Neuronal stem cell (in vitro differentiated cells): ENCODE results near the gene GJA9.
A peak's percentile ranks its signal among the peaks of the same experiment; 100 is the strongest.

ENCODE experiments used
- DNase-seq: peaks from one replicate; pipeline ENCODE4 v3.0.0-alpha.2; 2013; ENCODE audit warnings: low spot score
- H2AFZ ChIP-seq: one replicate; pipeline ENCODE4 v1.6.1; 2013; ENCODE audit warnings: mild to moderate bottlenecking, low read length, inconsistent platforms
- H2AK5ac ChIP-seq: 2 replicates; pipeline ENCODE4 v1.6.1; 2013; ENCODE audit warnings: low read depth, mild to moderate bottlenecking, inconsistent platforms, low read length, moderate library complexity, mixed read lengths
- H2BK120ac ChIP-seq: 2 replicates; pipeline ENCODE4 v1.6.1; 2013; ENCODE audit warnings: low read depth, mild to moderate bottlenecking, inconsistent platforms, low read length, moderate library complexity, mixed read lengths
- H2BK12ac ChIP-seq: one replicate; pipeline ENCODE4 v1.6.1; 2013; ENCODE audit warnings: low read length, inconsistent platforms
- H2BK15ac ChIP-seq: 2 replicates; pipeline ENCODE4 v1.6.1; 2013; ENCODE audit warnings: mild to moderate bottlenecking, low read length, inconsistent platforms, mixed read lengths
- H2BK5ac ChIP-seq: one replicate; pipeline ENCODE4 v1.6.1; 2013; ENCODE audit warnings: inconsistent platforms, mild to moderate bottlenecking, low read length, moderate library complexity
- H3K14ac ChIP-seq: one replicate; pipeline ENCODE4 v1.6.1; 2013; ENCODE audit warnings: low read length, inconsistent platforms
- H3K18ac ChIP-seq: 2 replicates; pipeline ENCODE4 v1.6.1; 2013; ENCODE audit warnings: low read length, inconsistent platforms
- H3K23ac ChIP-seq: 2 replicates; pipeline ENCODE4 v1.6.1; 2013; ENCODE audit warnings: low read depth, mild to moderate bottlenecking, mixed read lengths, low read length, inconsistent platforms; ENCODE audit not compliant: poor library complexity
- H3K27ac ChIP-seq: replicated peaks from 3 replicates; pipeline ENCODE4 v1.5.1; 2013; ENCODE audit warnings: low read length, inconsistent platforms
- H3K27me3 ChIP-seq, 3 experiments: 2 replicates each; pipeline ENCODE4 v1.6.1; 2013; ENCODE audit warnings: low read length in 3 of 3, mild to moderate bottlenecking in 2 of 3, inconsistent platforms in 1 of 3, low read depth in 1 of 3, mixed read lengths in 1 of 3, moderate library complexity in 1 of 3; ENCODE audit not compliant: control insufficient read depth in 3 of 3, insufficient read depth in 3 of 3
- H3K36me3 ChIP-seq, 2 donors: replicated peaks in 1 of 2; 2 replicates each; pipeline ENCODE4 v1.6.1; 2013; ENCODE audit warnings: low read length in 2 of 2; ENCODE audit not compliant: control insufficient read depth in 2 of 2, insufficient read depth in 2 of 2
- H3K4ac ChIP-seq: 2 replicates; pipeline ENCODE4 v1.6.1; 2013; ENCODE audit warnings: inconsistent platforms, mild to moderate bottlenecking, low read length, moderate library complexity
- H3K4me1 ChIP-seq, 2 donors: 1 replicate in 1 of 2; 2 replicates in 1 of 2; pipeline ENCODE4 v1.6.1; 2013; ENCODE audit warnings: low read length in 2 of 2, low read depth in 1 of 2; ENCODE audit not compliant: control insufficient read depth in 2 of 2, insufficient read depth in 1 of 2
- H3K4me2 ChIP-seq: one replicate; pipeline ENCODE4 v1.6.1; 2013; ENCODE audit warnings: mild to moderate bottlenecking, low read length, inconsistent platforms; ENCODE audit not compliant: insufficient read depth, poor library complexity, severe bottlenecking
- H3K4me3 ChIP-seq, 2 donors: 2 replicates each; pipeline ENCODE4 v1.5.1; 2013; ENCODE audit warnings: low read length in 2 of 2, mild to moderate bottlenecking in 2 of 2, inconsistent platforms in 1 of 2, moderate library complexity in 1 of 2
- H3K79me1 ChIP-seq: one replicate; pipeline ENCODE4 v1.6.1; 2013; ENCODE audit warnings: low read depth, mild to moderate bottlenecking, inconsistent platforms, low read length, moderate library complexity
- H3K9ac ChIP-seq: one replicate; pipeline ENCODE4 v1.6.1; 2013; ENCODE audit warnings: mild to moderate bottlenecking, low read depth, low read length, inconsistent platforms; ENCODE audit not compliant: poor library complexity
- H3K9me3 ChIP-seq, 2 donors: replicated peaks in 1 of 2; 2 replicates each; pipeline versions ENCODE3 to v1.6.1; 2013; ENCODE audit warnings: low read length in 2 of 2, mild to moderate bottlenecking in 2 of 2, inconsistent platforms in 1 of 2, low read depth in 1 of 2, mixed read lengths in 1 of 2, moderate library complexity in 1 of 2; ENCODE audit not compliant: control insufficient read depth in 2 of 2, insufficient read depth in 1 of 2
- H4K8ac ChIP-seq: one replicate; pipeline ENCODE4 v1.6.1; 2013; ENCODE audit warnings: low read depth, mild to moderate bottlenecking, inconsistent platforms, low read length, moderate library complexity
- H4K91ac ChIP-seq: one replicate; pipeline ENCODE4 v1.6.1; 2013; ENCODE audit warnings: low read length, low read depth, mild to moderate bottlenecking, inconsistent platforms; ENCODE audit not compliant: poor library complexity
- WGBS, 2 donors: extraction: QIAGEN DNeasy Blood & Tissue Kit; methylation state at CpG; one replicate each; pipeline ENCODE4 v1.1.7; 2013; ENCODE audit warnings: missing lambda C conversion rate in 2 of 2, mixed read lengths in 1 of 2; ENCODE audit not compliant: insufficient read length in 2 of 2, insufficient replicate concordance in 1 of 2; ENCODE audit errors: extremely low coverage in 2 of 2; 5-methylcytosine and 5-hydroxymethylcytosine counted together

GJA9 gene

DNA sequence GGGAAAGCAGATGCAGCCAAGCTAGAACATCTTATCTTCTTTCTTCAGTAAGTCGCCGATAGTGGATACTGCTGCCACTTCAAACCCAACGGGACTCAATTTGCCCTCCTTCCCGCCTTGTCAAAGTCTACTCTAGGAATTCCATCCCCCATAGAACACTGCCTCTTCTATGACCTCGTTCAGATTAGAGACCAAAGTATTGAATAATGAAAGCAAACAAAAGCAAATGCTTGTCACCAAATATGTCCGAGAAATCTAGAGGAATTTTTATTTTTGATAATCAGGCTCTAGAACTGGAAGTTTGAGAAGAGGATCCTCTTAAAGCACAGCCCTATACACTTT lies 21.0 kb downstream of the GJA9 start:
- Histone ChIP-seq H3K27ac (no peak overlapping the region), H3K4me1 (peaks cover 3 to 5% of the 10 kb centered on the region in 2 donors)
- no peak for DNase-seq

DNA sequence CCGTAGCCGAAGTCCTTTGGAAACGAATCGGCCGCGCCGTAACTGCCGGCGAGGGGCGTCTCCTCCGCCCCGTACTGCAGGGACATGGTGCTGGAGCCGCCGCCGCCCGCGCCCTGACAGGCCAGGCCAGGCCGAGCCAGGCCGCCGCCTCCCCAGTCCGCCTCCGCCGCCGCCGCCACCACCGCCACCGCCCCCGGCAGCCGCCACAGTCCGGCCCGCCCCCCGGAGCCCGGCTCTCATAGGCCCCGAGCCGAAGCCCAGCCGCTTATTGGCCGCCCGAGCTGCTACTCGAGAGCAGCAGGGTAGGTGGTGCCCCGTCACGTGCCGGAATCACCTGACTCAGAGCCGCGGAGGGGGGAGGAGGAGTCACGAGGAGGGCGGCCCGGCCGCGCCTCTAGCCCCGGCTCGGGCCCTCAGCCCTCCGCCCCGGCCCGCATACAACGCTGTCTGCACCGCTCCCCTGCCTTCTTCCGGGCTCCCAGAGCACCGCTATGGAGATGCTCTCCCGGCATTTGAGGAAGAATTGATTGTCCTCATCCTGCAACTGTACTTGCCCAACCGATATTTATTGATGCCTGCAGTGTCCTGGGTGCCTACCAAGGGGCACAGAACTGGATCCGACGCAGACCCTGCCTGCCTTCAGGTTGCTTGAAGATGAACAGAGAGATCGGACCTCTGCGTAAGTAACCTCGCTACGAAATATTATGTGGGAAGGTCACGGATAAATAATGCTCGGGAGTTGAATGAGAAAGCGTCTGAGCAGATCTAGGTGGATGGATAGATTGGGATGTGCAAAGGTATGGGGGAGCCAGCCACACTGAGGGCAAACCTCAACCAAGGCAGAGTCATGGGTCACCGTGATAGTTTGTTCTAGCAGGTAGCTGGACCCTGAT lies 21.6 kb downstream of the GJA9 start, which contains the start of gene RRAGC:
Gene RRAGC, minus strand, starts transcription at position 212 of the 893 bp plus-strand sequence. Its CDS starts 126 bp downstream, at position 86.
- H3K18ac ChIP-seq, result peak within 1 kb of the TSS; percentile 88
- H3K4ac ChIP-seq, result no peak within 1 kb of the TSS
- H3K9me3 ChIP-seq, result no peaks in the 10 kb centered on the region
- WGBS, 2 donors, result no CpG with 5 or more reads among the region's 70 CpGs
- peaks cover 3 to 5% of the 10 kb centered on the region in 2 donors for H3K4me1 ChIP-seq
- no peak within 1 kb of the TSS for H2BK120ac ChIP-seq
- H4K91ac ChIP-seq, result no peak within 1 kb of the TSS
- peak within 1 kb of the TSS; percentile 93 for H3K9ac ChIP-seq
- H3K79me1 ChIP-seq, result peaks cover 5% of the 10 kb centered on the region
- H2AK5ac ChIP-seq, result no peak within 1 kb of the TSS
- no peaks in the 10 kb centered on the region for H3K27me3 ChIP-seq
- H3K23ac ChIP-seq, result peak within 1 kb of the TSS; percentile 92
- H2BK12ac ChIP-seq, result no peak within 1 kb of the TSS
- H2AFZ ChIP-seq, result peak within 1 kb of the TSS; percentile 94
- H3K4me3 ChIP-seq, result peak within 1 kb of the TSS; percentile 96 to 97
- H4K8ac ChIP-seq, result no peak within 1 kb of the TSS
- H3K14ac ChIP-seq, result no peak within 1 kb of the TSS
- peak; percentile 97 for DNase-seq
- no peak within 1 kb of the TSS for H2BK15ac ChIP-seq
- H3K36me3 ChIP-seq, result peaks cover 9 to 57% of the 10 kb centered on the region in 2 donors
- H3K4me2 ChIP-seq, result peak within 1 kb of the TSS; percentile 72
- no peak within 1 kb of the TSS for H2BK5ac ChIP-seq
- H3K27ac ChIP-seq, result no peak within 1 kb of the TSS

More for the DNA sequence above, 21.0 kb downstream of the GJA9 start:
- H3K4me3 ChIP-seq, result peak overlapping the region; percentile 87 to 96
- no peak overlapping the region for H2BK15ac ChIP-seq
- no peak overlapping the region for H3K4ac ChIP-seq
- H3K4me2 ChIP-seq, result peak overlapping the region; percentile 72
- H3K9me3 ChIP-seq, result no peaks in the 10 kb centered on the region
- H2AFZ ChIP-seq, result peak overlapping the region; percentile 94
- H3K9ac ChIP-seq, result peak overlapping the region; percentile 93
- H3K14ac ChIP-seq, result no peak overlapping the region
- no peak overlapping the region for H3K18ac ChIP-seq
- no peaks in the 10 kb centered on the region for H3K27me3 ChIP-seq
- no peak overlapping the region for H2BK120ac ChIP-seq
- H3K36me3 ChIP-seq, result peaks cover 6 to 57% of the 10 kb centered on the region in 2 donors
- H4K91ac ChIP-seq, result no peak overlapping the region
- WGBS, 2 donors, result no CpG with 5 or more reads among the region's 6 CpGs
- no peak overlapping the region for H2BK12ac ChIP-seq
- H3K79me1 ChIP-seq, result peaks cover 5% of the 10 kb centered on the region
- no peak overlapping the region for H3K23ac ChIP-seq
- no peak overlapping the region for H2BK5ac ChIP-seq
- H2AK5ac ChIP-seq, result no peak overlapping the region
- H4K8ac ChIP-seq, result no peak overlapping the region

DNA sequence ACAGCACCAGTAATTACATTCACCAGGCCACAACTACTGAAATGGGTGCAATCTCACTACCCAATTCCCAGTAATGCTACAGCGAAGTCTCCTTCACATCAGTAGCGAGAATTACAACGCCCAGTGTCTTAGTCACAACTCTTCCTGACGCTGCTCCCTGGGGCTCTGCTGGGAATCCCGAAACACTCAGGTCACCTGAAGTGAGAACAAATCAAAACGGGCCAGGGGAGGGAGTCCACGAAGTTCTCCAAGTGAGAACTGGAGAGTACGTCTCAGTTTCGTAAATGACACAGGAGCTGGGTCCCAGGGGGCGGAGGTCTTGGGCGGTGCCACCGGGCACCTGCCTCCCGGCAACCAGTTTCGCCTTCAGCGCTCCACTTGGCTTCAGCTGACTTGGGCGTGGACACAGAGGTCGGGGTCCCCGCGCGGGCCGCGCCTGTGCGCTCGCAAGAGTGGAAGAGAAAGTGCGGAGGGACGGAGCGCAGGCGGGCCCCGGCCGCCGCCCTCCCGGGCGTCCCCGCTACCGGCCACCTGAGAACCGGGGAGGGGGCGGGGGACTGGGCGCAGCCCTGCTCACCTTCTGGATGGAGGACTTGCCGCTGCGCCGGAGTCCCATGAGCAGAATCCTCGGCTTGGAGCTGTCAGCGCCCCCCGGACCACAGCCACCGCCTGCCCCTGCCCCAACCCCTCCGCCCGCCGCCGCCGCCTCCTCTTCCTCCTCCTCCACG lies 22.4 kb downstream of the GJA9 start:
- WGBS, 2 donors, result no CpG with 5 or more reads among the region's 51 CpGs
- peaks cover 5% of the 10 kb centered on the region for H3K79me1 ChIP-seq
- peaks cover 3 to 5% of the 10 kb centered on the region in 2 donors for H3K4me1 ChIP-seq
- H3K14ac ChIP-seq, result no peak overlapping the region
- peaks cover 11 to 56% of the 10 kb centered on the region in 2 donors for H3K36me3 ChIP-seq
- H2BK5ac ChIP-seq, result no peak overlapping the region
- H3K27ac ChIP-seq, result no peak overlapping the region
- H3K4ac ChIP-seq, result no peak overlapping the region
- peak overlapping the region; percentile 88 for H3K18ac ChIP-seq
- no peak overlapping the region for H4K8ac ChIP-seq
- H3K23ac ChIP-seq, result peak overlapping the region; percentile 92
- no peaks in the 10 kb centered on the region for H3K9me3 ChIP-seq
- DNase-seq, result peak; percentile 21
- no peak overlapping the region for H4K91ac ChIP-seq
- peak overlapping the region; percentile 96 to 97 for H3K4me3 ChIP-seq
- no peaks in the 10 kb centered on the region for H3K27me3 ChIP-seq
- no peak overlapping the region for H2AK5ac ChIP-seq
- H2BK12ac ChIP-seq, result no peak overlapping the region
- H2BK15ac ChIP-seq, result no peak overlapping the region
- peak overlapping the region; percentile 67 for H3K4me2 ChIP-seq
- peak overlapping the region; percentile 82 for H3K9ac ChIP-seq
- H2AFZ ChIP-seq, result peak overlapping the region; percentile 94
- H2BK120ac ChIP-seq, result no peak overlapping the region

DNA sequence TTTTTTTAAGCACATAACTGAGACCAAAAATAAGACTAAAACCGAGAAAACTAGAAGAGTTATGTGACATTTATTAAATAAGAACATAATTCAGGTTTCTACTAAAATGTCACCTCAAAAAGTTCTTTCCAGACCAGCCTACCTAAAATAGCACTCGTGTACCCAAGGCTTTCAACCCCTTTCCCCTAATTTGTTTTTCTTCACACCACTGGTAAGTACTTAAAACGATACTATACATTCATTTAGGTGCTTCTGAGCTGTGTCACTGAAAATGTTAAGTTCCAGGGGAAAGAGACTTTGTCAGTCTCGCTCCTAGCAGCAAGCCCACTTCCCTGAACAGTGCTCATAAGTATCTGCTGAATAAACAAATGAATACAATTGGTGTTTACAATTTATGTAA lies 28.6 kb downstream of the GJA9 start:
- Histone ChIP-seq H2BK12ac (no peak overlapping the region), H3K27ac (no peak overlapping the region), H3K9ac (no peak overlapping the region), H3K4me3 (no peak overlapping the region), H3K14ac (no peak overlapping the region), H4K8ac (no peak overlapping the region), H2AFZ (no peak overlapping the region), H2BK5ac (no peak overlapping the region), H3K36me3 (peaks cover 11 to 91% of the 10 kb centered on the region in 2 donors), H2AK5ac (no peak overlapping the region), H2BK15ac (no peak overlapping the region), H3K79me1 (peaks cover 2% of the 10 kb centered on the region), H3K27me3 (no peaks in the 10 kb centered on the region), H3K23ac (no peak overlapping the region), H3K4ac (no peak overlapping the region), H2BK120ac (no peak overlapping the region), H4K91ac (no peak overlapping the region), H3K9me3 (no peaks in the 10 kb centered on the region), H3K4me2 (no peak overlapping the region), H3K4me1 (no peaks in the 10 kb centered on the region), H3K18ac (no peak overlapping the region)
- DNase-seq, result no peak
- WGBS, 2 donors, result no CpG with 5 or more reads among the region's 4 CpGs
